Measurements from ENCODE around the gene PDZRN4.
"Not testable (repeated sequence)": the region's sequence is repeated elsewhere in the genome, so short reads cannot be mapped to it uniquely, and the experiment has no call there.

The PDZRN4 gene

GRCh38 chr12:41228066-41228820 lies 40.1 kb downstream of the PDZRN4 start:
- no peak for TF ChIP-seq CTCF (conservative IDR thresholded peaks at IDR 0.05)
- no peak overlapping the region for H3K27ac ChIP-seq

- TF ChIP-seq CTCF (conservative IDR thresholded peaks at IDR 0.05): no peak
- H3K27ac ChIP-seq: no peak overlapping the region
Observed at GRCh38 chr12:41230756-41231155, 42.6 kb downstream of the PDZRN4 start.

DNA sequence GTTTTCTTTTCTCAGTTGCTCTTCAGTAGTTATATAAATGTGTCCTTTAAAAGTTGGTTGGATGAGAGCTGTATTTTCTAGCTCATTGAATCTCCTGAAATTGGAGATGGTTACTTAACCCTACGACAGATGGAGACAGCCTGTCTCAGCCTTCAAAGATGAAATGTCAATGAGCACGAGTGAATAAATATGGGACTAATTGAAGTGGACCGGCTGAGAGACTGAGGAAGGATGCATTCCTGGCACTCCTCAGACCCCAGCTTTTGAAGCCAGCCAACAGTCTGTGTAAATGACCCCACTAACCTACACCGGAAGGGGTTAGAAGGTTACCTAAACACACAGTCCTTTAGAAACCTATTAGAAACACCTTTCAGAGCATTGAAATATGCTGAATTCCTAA lies 46.6 kb downstream of the PDZRN4 start:
- no peak for TF ChIP-seq CTCF (conservative IDR thresholded peaks at IDR 0.05)
- H3K27ac ChIP-seq: no peak overlapping the region

GRCh38 chr12:41242603-41243002 lies 54.5 kb downstream of the PDZRN4 start:
- no peak overlapping the region for H3K27ac ChIP-seq

DNA sequence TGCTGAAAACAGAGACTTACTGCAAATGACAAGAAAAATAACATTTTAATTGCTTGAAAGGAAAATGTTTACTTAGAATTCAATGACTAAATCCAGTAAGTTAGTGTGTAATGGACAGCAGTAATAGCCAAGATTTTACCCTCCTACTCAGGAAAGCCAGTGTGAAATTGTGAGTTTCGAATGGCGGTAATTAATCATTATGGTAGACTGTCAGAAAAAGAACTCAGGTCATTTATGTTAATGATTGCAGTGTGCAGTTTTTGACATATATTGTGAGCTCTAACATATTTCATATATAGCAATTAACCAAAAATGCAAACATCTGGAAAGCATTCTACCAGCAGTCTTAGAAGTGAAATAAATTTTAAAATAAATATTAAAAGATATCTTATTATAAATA lies 60.3 kb downstream of the PDZRN4 start:
- TF ChIP-seq CTCF (conservative IDR thresholded peaks at IDR 0.05): no peak
- H3K27ac ChIP-seq: no peak overlapping the region

More at GRCh38 chr12:41242603-41243002, 54.5 kb downstream of the PDZRN4 start:
- no peak for TF ChIP-seq CTCF (conservative IDR thresholded peaks at IDR 0.05)

- TF ChIP-seq CTCF (conservative IDR thresholded peaks at IDR 0.05): no peak
- no peak overlapping the region for H3K27ac ChIP-seq
Observed at GRCh38 chr12:41250748-41251147, 62.6 kb downstream of the PDZRN4 start.

DNA sequence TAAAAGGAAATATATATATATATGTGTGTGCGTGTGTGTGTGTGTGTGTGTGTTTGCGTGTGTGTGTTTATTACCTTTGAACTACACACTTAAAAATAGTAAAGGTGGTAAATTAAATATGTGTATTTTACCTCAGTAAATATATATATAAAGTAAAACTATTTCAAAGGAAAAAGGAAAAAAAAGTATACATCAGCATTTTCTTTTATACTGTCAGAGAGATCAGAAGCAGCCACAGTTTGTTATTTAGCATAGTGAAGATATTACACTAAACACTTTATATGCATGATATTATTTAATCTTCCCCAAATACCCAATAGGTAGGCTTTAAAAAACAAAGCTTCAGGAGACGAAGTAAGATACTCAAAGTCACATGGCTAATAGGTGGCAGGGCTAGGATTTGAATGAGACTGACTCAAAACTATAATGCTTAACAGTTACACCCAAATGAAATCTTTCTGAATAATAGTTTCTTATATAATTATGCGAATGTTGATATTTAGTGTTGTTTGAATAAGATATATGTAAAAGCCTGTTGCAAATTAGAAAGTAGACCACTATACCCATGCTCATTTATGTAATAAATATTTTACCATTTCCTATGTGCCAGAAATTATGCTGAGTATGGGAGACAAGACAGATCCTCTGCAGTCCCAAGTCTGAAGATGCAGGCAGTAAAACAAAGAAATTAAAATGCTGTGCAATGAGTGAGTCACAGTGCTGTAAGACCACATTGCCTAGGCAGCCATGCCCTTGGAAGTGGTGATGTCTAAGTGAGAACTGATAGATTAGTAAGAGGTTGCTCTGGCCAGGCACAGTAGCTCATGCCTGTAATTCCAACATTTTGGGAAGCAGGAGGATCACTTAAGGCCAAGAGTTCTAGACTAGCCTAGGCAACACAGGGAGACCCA lies 66.1 kb downstream of the PDZRN4 start:
- no peak for TF ChIP-seq CTCF (conservative IDR thresholded peaks at IDR 0.05)

GRCh38 chr12:41263196-41263595 lies 75.1 kb downstream of the PDZRN4 start:
- H3K27ac ChIP-seq: not testable (repeated sequence)

More for the DNA sequence above, 66.1 kb downstream of the PDZRN4 start:
- H3K27ac ChIP-seq: no peak overlapping the region
